Stimulated activated CD4-positive, alpha-beta T cell treated with anti-CD3 and anti-CD28 coated beads, Interleukin-1b, Interleukin-23, amount 100 ng/mL, for 48 hours (primary cell): ENCODE data around the gene LPAR1.
"Not testable (repeated sequence)": the region's sequence is repeated elsewhere in the genome, so short reads cannot be mapped to it uniquely, and the experiment has no call there.

Experiments
- DNase-seq: peaks from one replicate; pipeline ENCODE4 v3.0.0-alpha.2; 2020

Gene LPAR1

GRCh38 chr9:110861370-110862110, 176.7 kb downstream of the LPAR1 start:
- DNase-seq, result not testable (repeated sequence)

GRCh38 chr9:110856772-110857171, 181.5 kb downstream of the LPAR1 start:
- no peak for DNase-seq

GRCh38 chr9:110850401-110851135, 187.7 kb downstream of the LPAR1 start:
- DNase-seq, result no peak

DNA sequence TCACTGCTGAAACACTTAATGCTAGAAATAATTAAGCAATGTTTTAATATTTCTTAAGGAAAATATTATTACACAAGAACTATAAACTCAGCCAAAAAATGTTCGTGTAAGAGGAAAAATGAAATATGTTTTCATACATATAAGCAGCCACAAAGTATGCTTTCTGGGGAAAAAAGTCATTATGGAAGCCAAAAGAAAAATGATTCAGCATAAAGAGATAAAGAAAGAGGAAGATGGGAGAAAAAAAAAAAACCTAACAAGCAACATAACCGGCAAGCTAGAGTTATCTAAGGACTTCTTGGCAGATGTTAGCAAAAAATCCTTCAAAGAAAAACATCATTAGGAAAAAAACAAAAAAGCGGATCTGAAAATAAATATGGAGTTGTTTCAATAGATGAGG, 190.6 kb downstream of the LPAR1 start:
- DNase-seq, result no peak

DNA sequence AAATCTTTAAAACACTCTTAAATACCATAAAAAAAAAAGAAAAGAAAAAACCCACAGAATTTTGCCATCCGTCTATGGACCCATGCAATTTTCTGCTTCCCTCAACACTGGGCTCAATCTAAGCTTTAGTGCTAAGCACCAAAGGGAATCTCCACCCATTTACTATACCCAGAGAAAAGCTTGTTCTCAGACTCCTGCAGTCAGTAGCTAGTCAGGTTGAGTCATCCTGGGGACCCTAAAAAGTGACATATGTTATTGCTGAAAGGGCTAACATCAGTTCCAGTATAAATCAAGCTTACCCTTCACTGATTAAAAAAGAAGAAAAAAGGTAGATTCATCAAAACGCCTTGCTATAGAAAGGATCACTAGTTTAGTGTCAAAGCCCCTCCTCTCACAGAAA, 192.1 kb downstream of the LPAR1 start:
- DNase-seq, result no peak

GRCh38 chr9:110844121-110844520, 194.1 kb downstream of the LPAR1 start:
- DNase-seq, result no peak

DNA sequence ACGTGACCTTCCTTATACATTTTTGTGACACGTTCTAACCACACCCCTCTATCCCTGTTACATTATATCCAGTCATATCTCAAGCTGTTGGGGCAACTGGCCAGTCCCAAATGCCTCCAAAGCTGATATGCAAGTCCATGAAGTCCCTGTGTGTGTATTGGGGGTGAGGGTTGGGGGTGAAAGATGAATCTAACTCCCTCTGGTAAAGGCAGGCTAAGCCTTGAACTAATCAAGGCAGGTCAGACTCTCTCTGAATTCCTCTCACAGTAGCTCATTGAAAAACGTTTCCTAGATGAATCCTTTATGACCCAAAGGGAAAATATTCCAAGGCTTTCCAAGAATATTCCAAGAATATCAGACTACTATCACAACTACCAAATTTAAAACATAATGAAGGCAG, 195.3 kb downstream of the LPAR1 start:
- no peak for DNase-seq

- no peak for DNase-seq
Measured at GRCh38 chr9:110842169-110842568, 196.1 kb downstream of the LPAR1 start.

GRCh38 chr9:110837401-110838005, 200.8 kb downstream of the LPAR1 start:
- no peak for DNase-seq

DNA sequence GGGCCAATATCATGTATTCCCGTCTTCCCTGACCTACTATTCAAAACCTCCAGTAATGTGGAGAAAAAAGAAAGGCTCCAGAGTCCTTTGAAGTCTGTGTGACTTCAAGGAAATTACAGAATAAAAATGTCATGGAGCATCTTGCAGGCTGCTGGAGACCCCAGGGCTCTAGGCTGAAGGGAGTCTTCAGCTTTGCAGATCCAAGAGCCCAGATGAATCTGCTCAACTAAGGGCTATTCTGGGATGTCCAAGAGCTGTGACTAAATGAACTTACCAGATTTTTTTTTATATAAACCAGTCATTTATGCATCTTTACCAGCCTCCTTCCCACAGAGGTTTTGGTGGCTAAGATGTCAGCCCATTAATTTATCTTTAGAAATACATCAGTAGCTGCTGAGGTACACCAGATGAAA, 202.4 kb downstream of the LPAR1 start:
- DNase-seq, result no peak

GRCh38 chr9:110835404-110835803, 202.9 kb downstream of the LPAR1 start:
- no peak for DNase-seq

DNA sequence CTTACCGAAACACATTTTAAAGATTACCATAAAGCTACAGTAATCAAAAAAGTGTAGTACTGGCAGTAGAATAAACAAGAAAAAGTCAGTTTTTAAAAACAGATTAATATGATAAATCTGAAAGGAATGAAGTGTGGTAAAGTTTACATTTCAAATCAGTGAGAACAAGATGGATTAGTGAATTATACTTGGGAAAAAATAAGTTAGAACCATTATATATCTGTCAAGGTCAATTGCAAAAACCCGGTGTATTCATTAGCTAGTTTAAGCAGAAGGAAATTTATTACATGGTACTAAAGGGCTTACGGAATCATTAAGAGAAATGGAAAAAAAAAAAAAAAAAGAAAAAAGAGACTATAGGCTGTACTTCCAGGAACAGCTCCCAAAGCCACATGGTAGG, 205.3 kb downstream of the LPAR1 start:
- DNase-seq, result no peak

- no peak for DNase-seq
Measured at GRCh38 chr9:110830495-110830894, 207.8 kb downstream of the LPAR1 start.

GRCh38 chr9:110828264-110828663, 210.0 kb downstream of the LPAR1 start:
- no peak for DNase-seq

- DNase-seq, result not testable (repeated sequence)
Measured at GRCh38 chr9:110826400-110826799, 211.9 kb downstream of the LPAR1 start.

DNA sequence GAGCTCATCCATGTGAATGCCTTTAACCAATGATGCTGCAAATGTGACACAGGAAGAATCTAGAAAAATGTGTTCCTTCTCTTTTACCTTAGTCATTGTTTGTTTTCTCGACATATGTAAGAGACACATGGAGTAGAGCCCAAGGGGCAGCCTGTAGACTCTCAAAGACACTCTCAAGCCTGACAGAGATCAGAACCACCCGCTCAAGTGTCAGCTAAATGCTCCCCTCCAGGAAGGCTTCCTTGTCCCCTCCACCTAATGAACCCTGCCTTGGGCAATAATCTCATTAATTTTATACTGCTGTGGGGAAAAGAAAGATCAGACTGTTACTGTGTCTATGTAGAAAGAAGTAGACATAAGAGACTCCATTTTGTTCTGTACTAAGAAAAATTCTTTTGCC, 212.3 kb downstream of the LPAR1 start:
- DNase-seq, result no peak

GRCh38 chr9:110825129-110825528, 213.1 kb downstream of the LPAR1 start:
- DNase-seq, result not testable (repeated sequence)
